B cell (primary cell): ENCODE measurements around the gene RFC5. TPM values are rescaled to one million over a fixed set of nuclear protein-coding genes. Genes with fewer than 3 reads are reported as not detected.

Experiments used
- ATAC-seq: fragments of 200-7000 bp; cut with Tn5 transposase; one replicate; pipeline ENCODE4 v1.10.0; 2021; ENCODE audit warnings: low read depth, mild to moderate bottlenecking, moderate number of reproducible peaks, moderate library complexity
- CTCF ChIA-PET: fragments of 350-600 bp; sonication (Branson Sonifier 250); formaldehyde crosslinking; loops from one replicate; lab custom pipeline; 2021; ENCODE audit warnings: antibody characterized with exemption, inconsistent platforms; lab: Charles Lee
- POLR2A ChIA-PET: fragments of 350-600 bp; sonication (Branson Sonifier 250); formaldehyde crosslinking; loops from one replicate; lab custom pipeline; 2021; ENCODE audit warnings: antibody characterized with exemption; lab: Charles Lee
- DNase-seq: peaks from one replicate; pipeline ENCODE4 v3.0.0; 2013
- H2AFZ ChIP-seq: 2 replicates; pipeline ENCODE4 v1.6.1; 2012; ENCODE audit warnings: mild to moderate bottlenecking, low read depth, low read length; ENCODE audit not compliant: insufficient read depth, poor library complexity, severe bottlenecking
- H3K27ac ChIP-seq, 2 donors: 1 replicate in 1 of 2; 2 replicates in 1 of 2; pipeline ENCODE4 v1.5.1; 2012 to 2013; ENCODE audit warnings: low read length in 2 of 2, mild to moderate bottlenecking in 2 of 2, moderate library complexity in 1 of 2
- H3K27me3 ChIP-seq, 4 experiments: fragments of 200-600 bp in 1 of 4; sonication (generic) in 1 of 4; replicated peaks in 1 of 4; 1 replicate in 2 of 4; 2 replicates in 2 of 4; pipeline versions ENCODE4 v1.6.1 to v1.7.0; 2013 to 2016; ENCODE audit warnings: low read length in 3 of 4, mild to moderate bottlenecking in 2 of 4, mixed read lengths in 1 of 4, moderate library complexity in 1 of 4; ENCODE audit not compliant: insufficient read depth in 4 of 4, control insufficient read depth in 3 of 4; ENCODE audit errors: control extremely low read depth in 1 of 4
- H3K36me3 ChIP-seq, 2 experiments: replicated peaks in 1 of 2; 1 replicate in 1 of 2; 2 replicates in 1 of 2; pipeline versions ENCODE4 v1.6.1 to v1.7.1; 2013; ENCODE audit warnings: low read length in 1 of 2; ENCODE audit not compliant: insufficient read depth in 2 of 2, control insufficient read depth in 1 of 2; ENCODE audit errors: control extremely low read depth in 1 of 2, extremely low read depth in 1 of 2
- H3K4me1 ChIP-seq, 2 donors: fragments of 200-600 bp in 1 of 2; sonication (generic) in 1 of 2; 1 replicate in 1 of 2; 2 replicates in 1 of 2; pipeline versions ENCODE4 v1.5.1 to v1.6.1; 2013 to 2017; ENCODE audit warnings: low read length in 2 of 2; ENCODE audit not compliant: control insufficient read depth in 2 of 2, insufficient read depth in 2 of 2
- H3K4me2 ChIP-seq: replicated peaks from 2 replicates; pipeline ENCODE3; 2012; ENCODE audit warnings: mild to moderate bottlenecking, low read depth, low read length; ENCODE audit not compliant: poor library complexity, severe bottlenecking
- H3K4me3 ChIP-seq, 5 experiments: fragments of 200-600 bp in 1 of 5; sonication (generic) in 1 of 5; 1 replicate in 3 of 5; 2 replicates in 2 of 5; pipeline versions ENCODE4 v1.5.1 to v1.7.0; 2011 to 2016; ENCODE audit warnings: low read length in 4 of 5, mild to moderate bottlenecking in 4 of 5, low read depth in 2 of 5, control low read depth in 1 of 5, moderate library complexity in 1 of 5; ENCODE audit not compliant: insufficient read depth in 1 of 5; ENCODE audit errors: control extremely low read depth in 1 of 5, extremely low read depth in 1 of 5
- H3K79me2 ChIP-seq: fragments of 200-600 bp; sonication (generic); one replicate; pipeline ENCODE4 v1.6.0; 2016; ENCODE audit warnings: low read length; ENCODE audit not compliant: control insufficient read depth, insufficient read depth
- H3K9ac ChIP-seq: fragments of 200-600 bp; sonication (generic); 2 replicates; pipeline ENCODE4 v1.6.1; 2017; ENCODE audit warnings: mild to moderate bottlenecking, low read length, moderate library complexity
- H3K9me3 ChIP-seq, 3 donors: one replicate each; pipeline versions ENCODE4 v1.6.1 to v1.7.1; 2013; ENCODE audit warnings: low read length in 2 of 3; ENCODE audit not compliant: control insufficient read depth in 2 of 3, insufficient read depth in 1 of 3; ENCODE audit errors: control extremely low read depth in 1 of 3
- H4K20me1 ChIP-seq: 2 replicates; pipeline ENCODE4 v1.6.0; 2012; ENCODE audit warnings: mild to moderate bottlenecking, low read length; ENCODE audit not compliant: insufficient read depth, control insufficient read depth, poor library complexity, severe bottlenecking
- H3K27ac Mint-ChIP-seq: one replicate; pipeline ENCODE4 v1.8.0; 2021; ENCODE audit warnings: mixed read lengths
- H3K27me3 Mint-ChIP-seq: one replicate; pipeline ENCODE4 v1.8.0; 2021; ENCODE audit warnings: mixed read lengths
- H3K4me1 Mint-ChIP-seq: one replicate; pipeline ENCODE4 v1.8.0; 2021; ENCODE audit warnings: mixed read lengths
- H3K4me3 Mint-ChIP-seq: one replicate; pipeline ENCODE4 v1.8.0; 2021; ENCODE audit warnings: mixed read lengths
- H3K9me3 Mint-ChIP-seq: one replicate; pipeline ENCODE4 v1.8.0; 2022; ENCODE audit warnings: mixed read lengths; ENCODE audit not compliant: insufficient read depth
- CTCF ChIP-seq: fragments of 200-600 bp; IDR thresholded peaks from one replicate; pipeline ENCODE4 v1.8.0; 2022; ENCODE audit warnings: antibody characterized with exemption, mild to moderate bottlenecking
- EZH2 ChIP-seq: IDR thresholded peaks from 2 replicates; pipeline ENCODE4 v1.6.1; 2012; ENCODE audit warnings: borderline replicate concordance, low read depth, mild to moderate bottlenecking, moderate library complexity, low read length; ENCODE audit not compliant: insufficient read depth, poor library complexity, severe bottlenecking
- WGBS: methylation state at CpG from one replicate; pipeline ENCODE4 v1.1.5; 2013; ENCODE audit warnings: missing lambda C conversion rate; ENCODE audit not compliant: insufficient coverage; 5-methylcytosine and 5-hydroxymethylcytosine counted together
- intact Hi-C: fragments of 100-400 bp; cut with micrococcal nuclease; formaldehyde crosslinking; loops from one replicate; pipeline ENCODE4 v1.10.0; 2022
- polyA plus RNA-seq: library from polyadenylated mRNA; depleted of rRNA; stranded (reverse); fragments of >200 nt; gene quantifications from 2 replicates; pipeline ENCODE4 v1.2.3, GENCODE V29; 2012
- total RNA-seq, 2 donors: library from RNA; stranded (reverse); fragments of 120-200 nt in 1 of 2; gene quantifications; 1 replicate in 1 of 2; 2 replicates in 1 of 2; pipeline versions ENCODE4 v1.2.3 to v1.2.4, GENCODE V29; 2013 to 2022

The RFC5 gene
- total and polyA plus RNA-seq, 2 donors (not counting 1 experiment from before 2014, with no cell fraction given), result 22.7 to 23.2 TPM

GRCh38 chr12:118050972-118051910, 34.7 kb downstream of the RFC5 start:
- H3K36me3 ChIP-seq, result peaks cover 2 to 6% of the 10 kb centered on the region in 2 experiments
- H3K27ac ChIP-seq, result no peak overlapping the region
- DNase-seq (no peak), ATAC-seq (no peak)
- ChIA-PET POLR2A (no interaction called here), CTCF (no interaction called here)
- intact Hi-C loops, result no loop called here
- peaks cover 7% of the 10 kb centered on the region for H4K20me1 ChIP-seq
- no peak overlapping the region for H3K9ac ChIP-seq
- TF ChIP-seq CTCF (no peak), EZH2 (no peak)
- no peak overlapping the region for H2AFZ ChIP-seq
- 84% methylated on average over 3 of the region's 12 CpGs for WGBS
- H3K4me3 Mint-ChIP-seq, result no peak overlapping the region
- H3K79me2 ChIP-seq, result peaks cover 4% of the 10 kb centered on the region
- no peak overlapping the region for H3K27ac Mint-ChIP-seq
- peaks cover 9% of the 10 kb centered on the region for H3K4me1 Mint-ChIP-seq
- H3K9me3 ChIP-seq, result peaks cover 0 to 4% (median 0%) of the 10 kb centered on the region in 3 donors
- H3K4me1 ChIP-seq, result no peaks in the 10 kb centered on the region
- H3K9me3 Mint-ChIP-seq, result no peaks in the 10 kb centered on the region
- no peak overlapping the region for H3K4me2 ChIP-seq
- H3K27me3 ChIP-seq, result no peaks in the 10 kb centered on the region
- no peaks in the 10 kb centered on the region for H3K27me3 Mint-ChIP-seq
- H3K4me3 ChIP-seq, result no peak overlapping the region
